LHCN-M2 (cell line): ENCODE results near the gene OR8G5. TPM values are rescaled to one million over a fixed set of nuclear protein-coding genes. Genes with fewer than 3 reads are reported as not detected.
"Not testable (repeated sequence)": the region's sequence is repeated elsewhere in the genome, so short reads cannot be mapped to it uniquely, and the experiment has no call there.

Source experiments
- DNase-seq: peaks from one replicate; pipeline ENCODE4 v3.0.0-alpha.2; 2012; ENCODE audit warnings: low read depth
- polyA plus RNA-seq: library from polyadenylated mRNA; unstranded; fragments of >200 nt; gene quantifications from one replicate; pipeline ENCODE4 v1.2.1, GENCODE V29; 2012; ENCODE audit warnings: missing spikeins
- total RNA-seq: library from RNA; depleted of rRNA; stranded (reverse); fragments of >200 nt; gene quantifications from 2 replicates; pipeline ENCODE4 v1.2.3, GENCODE V29; 2014; rRNA removed

OR8G5 gene, protein sequence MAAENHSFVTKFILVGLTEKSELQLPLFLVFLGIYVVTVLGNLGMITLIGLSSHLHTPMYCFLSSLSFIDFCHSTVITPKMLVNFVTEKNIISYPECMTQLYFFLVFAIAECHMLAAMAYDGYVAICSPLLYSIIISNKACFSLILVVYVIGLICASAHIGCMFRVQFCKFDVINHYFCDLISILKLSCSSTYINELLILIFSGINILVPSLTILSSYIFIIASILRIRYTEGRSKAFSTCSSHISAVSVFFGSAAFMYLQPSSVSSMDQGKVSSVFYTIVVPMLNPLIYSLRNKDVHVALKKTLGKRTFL
- total RNA-seq, result not detected in 2 replicates
- polyA plus RNA-seq, result not detected

DNA sequence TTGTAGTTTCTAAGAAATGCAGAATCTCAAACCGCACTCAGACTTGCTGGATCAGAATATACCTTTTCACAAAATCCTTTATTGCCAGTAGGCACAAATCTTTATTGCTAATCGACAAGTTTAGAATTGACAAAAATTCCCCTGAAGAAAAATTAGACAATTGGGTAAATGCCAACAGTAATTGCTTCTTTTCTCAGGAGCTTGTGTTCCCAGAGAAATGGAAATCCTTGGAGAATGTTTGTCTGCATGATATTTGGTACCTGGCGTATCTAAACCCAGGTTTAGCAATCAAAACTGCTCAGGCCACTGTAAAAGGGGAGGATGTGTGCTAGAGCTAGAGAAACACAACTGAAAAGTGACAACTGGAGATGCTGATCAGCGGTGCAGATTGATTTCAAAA is at the start of gene OR8G5:
TSS of gene OR8G5 (plus strand) at position 301 of the 400 bp plus-strand sequence. CDS start 8,556 bp downstream, outside the sequence.
- no peak for DNase-seq

DNA sequence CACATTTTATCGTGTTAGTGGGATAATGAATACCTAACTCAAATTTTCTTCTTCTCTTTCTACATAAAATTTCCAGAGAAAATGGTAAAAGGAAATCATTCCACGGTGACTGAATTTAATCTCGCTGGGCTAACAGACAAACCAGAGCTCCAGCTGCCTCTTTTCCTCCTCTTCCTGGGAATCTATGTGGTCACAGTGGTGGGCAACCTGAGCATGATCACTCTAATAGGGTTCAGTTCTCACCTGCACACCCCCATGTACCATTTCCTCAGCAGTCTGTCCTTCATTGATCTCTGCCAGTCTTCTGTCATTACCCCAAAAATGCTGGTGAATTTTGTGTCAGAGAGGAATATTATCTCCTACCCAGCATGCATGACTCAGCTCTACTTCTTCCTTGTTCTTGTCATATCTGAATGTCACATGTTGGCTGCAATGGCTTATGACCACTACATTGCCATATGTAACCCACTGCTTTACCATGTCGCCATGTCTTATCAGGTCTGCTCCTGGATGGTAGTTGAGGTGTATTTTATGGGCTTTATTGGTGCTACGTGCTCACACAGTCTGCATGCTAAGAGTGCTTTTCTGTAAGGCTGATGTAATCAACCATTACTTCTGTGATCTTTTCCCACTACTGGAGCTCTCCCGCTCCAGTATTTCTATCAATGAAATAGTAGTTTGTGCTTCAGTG is 48.9 kb upstream of the OR8G5 start:
- no peak for DNase-seq

GRCh38 chr11:124209824-124210357 is 46.3 kb upstream of the OR8G5 start:
- DNase-seq, result no peak

DNA sequence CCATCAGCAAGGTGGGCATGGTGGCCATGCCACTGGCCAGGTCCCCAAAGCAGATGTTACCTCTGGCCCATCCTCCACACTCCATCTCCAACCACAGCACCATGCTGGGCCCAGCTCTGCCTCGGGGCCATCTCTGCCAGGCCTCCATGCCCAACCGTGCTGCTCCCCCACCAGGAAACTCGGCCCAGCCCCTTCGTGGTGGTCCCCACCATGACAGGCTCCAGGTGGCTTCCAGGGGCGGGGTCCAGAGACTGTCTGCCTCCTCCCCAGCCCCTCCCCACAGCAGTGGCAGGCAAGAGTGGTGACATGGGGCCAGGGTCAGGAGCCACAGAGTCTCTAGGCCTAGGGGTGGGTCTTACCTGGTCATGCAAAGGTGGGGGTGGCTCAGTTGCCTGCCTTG is 45.8 kb upstream of the OR8G5 start:
- DNase-seq, result no peak

DNA sequence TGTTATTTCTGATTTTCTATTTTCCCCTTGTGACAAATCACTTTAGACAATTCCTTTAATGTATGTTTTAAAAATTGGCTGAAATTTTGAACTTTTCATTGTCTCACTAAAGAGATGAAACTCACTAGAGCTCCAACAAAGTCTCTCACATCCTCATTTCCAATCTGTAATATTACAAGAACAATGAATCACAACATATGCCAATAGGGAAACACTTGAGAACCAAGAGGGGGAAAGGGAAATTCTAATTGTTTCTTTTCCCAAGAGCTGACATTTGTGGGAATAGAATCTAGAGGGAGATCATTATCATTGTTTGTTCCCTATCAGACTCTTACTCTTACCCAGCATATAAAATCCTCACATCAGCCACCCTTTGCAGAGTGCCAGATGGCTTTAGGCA is 44.9 kb upstream of the OR8G5 start:
- DNase-seq, result no peak

- DNase-seq, result no peak
Observed at GRCh38 chr11:124214027-124214426, 42.1 kb upstream of the OR8G5 start.

- DNase-seq, result no peak
Observed at GRCh38 chr11:124219126-124219525, 37.0 kb upstream of the OR8G5 start.

DNA sequence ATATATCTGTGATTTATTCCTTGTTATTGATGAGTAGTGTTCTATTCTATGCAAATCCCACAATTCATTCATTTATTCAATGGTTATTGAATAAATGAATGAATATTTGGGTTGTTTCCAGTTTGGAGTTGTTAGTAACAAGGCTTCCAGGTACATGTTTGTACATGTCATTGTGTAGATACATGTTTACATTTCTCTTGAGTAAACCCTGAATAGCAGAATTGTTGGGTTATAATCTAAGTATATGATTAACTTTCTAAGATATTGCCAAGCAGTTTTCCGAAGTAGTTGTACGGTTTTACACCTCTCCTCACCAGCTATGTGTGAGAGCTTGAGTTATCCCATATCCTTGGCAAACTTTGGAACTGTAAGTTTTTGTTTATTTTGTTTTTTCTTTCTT is 33.8 kb upstream of the OR8G5 start:
- DNase-seq, result no peak

GRCh38 chr11:124224618-124225423 is 31.4 kb upstream of the OR8G5 start:
- not testable (repeated sequence) for DNase-seq

GRCh38 chr11:124225471-124225870 is 30.7 kb upstream of the OR8G5 start:
- no peak for DNase-seq

DNA sequence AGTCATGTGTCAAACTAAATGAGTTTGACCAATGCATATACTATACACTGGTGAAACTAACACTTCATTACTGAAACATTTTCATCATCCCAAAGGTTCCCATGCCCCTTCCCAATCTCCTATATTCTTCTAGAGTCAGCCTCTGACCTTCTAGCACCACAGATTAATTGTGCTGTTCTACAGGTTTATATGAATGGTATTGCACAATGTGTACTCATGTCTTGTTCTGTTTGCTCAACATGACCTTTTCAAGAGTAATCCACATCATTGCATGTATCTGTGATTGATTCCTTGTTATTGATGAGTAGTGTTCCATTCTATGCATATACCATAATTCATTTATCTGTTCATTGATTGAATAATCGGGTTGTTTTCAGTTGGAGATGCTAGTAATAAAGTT is 22.8 kb upstream of the OR8G5 start:
- no peak for DNase-seq

DNA sequence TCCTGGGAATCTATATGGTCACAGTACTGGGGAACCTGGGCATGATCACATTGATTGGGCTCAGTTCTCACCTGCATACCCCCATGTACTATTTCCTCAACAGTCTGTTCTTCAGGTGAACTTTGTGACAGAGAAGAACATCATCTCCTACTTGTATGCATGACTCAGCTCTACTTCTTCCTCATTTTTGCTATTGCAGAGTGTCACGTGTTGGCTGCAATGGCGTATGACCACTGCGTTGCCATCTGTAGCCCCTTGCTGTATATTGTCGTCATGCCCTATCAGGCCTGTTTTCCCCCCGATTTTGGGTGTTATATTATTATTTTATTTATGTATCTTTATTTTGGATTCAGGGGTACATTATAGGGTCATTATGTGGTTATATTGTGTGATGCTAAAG is 17.7 kb upstream of the OR8G5 start:
- DNase-seq, result no peak

DNA sequence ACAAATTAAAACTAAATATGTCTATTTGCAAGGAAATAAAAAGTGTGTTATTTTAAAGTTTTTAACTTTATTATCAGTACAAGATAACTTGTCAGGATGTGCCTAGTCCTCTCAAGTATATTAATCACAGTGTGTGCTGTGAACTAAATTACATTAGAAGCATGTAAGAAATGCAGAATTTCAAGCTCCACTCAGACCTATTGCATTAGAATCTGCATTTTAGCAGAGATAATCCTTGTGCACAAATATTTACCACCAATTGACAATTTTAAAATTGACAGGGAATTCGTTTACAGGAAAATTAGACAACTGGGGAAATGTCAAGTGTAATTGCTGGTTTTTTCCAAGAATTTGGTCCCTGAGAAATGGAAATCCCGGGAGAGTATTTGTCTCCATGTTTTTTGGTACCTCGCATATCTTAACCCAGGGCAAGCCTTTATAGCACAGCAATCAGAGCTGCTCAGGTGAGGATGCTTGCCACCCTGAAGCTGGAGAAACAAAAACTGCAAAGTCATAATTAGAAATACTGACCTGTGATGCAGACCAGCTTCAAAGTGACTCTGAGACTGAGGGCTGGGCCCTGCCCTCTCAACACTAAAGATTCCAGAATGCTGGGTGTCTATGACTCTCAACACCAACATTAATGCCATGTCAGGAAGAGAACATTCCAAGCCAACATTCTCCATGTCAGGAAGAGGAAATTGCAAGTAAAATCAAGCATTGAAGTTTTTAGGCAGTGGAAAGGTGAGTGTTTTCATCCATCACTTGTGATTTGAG is 15.4 kb upstream of the OR8G5 start, which contains the start of gene OR8G1:
TSS of gene OR8G1 (plus strand) at position 475 of the 777 bp plus-strand sequence. CDS start 8,581 bp downstream, outside the sequence.
- no peak for DNase-seq

GRCh38 chr11:124249869-124250268 is 6.3 kb upstream of the OR8G5 start:
- DNase-seq, result not testable (repeated sequence)

DNA sequence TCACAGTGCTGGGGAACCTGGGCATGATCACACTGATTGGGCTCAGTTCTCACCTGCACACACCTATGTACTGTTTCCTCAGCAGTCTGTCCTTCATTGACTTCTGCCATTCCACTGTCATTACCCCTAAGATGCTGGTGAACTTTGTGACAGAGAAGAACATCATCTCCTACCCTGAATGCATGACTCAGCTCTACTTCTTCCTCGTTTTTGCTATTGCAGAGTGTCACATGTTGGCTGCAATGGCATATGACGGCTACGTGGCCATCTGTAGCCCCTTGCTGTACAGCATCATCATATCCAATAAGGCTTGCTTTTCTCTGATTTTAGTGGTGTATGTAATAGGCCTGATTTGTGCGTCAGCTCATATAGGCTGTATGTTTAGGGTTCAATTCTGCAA is 8.9 kb downstream of the OR8G5 start:
- DNase-seq, result not testable (repeated sequence)

- not testable (repeated sequence) for DNase-seq
Observed at GRCh38 chr11:124270886-124271285, 14.7 kb downstream of the OR8G5 start.

- no peak for DNase-seq
Observed at GRCh38 chr11:124274000-124274399, 17.8 kb downstream of the OR8G5 start.

DNA sequence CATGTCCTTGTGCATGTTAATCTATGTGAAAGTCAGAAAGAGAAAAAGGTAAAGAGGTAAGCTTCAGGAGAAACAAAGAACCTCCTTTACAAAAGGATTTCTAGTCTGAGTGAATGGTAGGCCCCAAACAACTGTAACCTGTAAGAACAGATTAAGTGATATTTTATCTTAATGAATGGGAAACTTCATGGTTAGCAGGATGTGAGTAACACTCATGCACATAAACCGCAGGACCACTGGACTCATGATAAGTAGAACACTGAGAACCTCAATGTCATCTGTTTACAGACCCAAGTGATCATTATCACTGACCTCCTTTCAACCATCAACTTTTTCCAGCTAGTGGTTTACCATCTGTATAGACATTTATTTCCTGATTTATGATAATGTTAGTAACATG is 19.9 kb downstream of the OR8G5 start:
- peak; percentile 86 for DNase-seq

GRCh38 chr11:124277207-124277606 is 21.0 kb downstream of the OR8G5 start:
- DNase-seq, result no peak

DNA sequence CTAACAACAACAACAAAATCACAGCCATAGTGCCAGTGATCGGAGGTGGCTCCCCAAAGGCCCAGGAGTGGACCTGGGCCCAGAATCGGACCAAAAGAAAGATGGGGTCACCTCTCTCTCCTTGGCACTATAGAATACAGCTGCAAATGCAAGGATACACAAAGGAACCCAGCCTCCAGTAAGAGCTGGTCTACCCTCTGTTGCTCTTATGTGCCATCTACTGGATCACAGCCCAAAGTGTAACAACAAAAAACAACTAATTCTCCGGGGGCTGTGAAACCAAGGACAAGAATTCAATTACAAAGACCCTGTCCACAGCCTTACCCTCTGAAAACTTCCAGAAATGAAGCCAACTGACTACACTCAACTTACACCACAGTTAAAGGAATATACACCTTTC is 21.6 kb downstream of the OR8G5 start:
- peak; percentile 27 for DNase-seq

DNA sequence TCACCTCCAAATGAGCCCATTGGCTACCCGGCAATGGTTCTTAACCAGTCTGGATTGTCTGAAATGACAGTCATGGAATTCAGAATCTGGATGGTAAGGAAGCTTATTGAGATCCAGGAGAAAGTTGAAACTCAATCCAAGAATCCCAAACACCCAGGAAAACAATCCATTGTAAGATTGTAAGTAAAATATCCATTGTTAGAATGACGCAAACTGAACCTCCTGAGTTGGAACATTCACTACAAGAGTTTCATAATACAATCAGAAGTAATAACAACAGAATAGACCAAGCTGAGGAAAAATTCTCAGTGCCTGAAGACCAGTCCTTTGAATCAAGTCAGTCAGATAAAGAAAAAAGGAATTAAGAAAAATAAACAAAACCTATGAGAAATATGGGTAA is 22.1 kb downstream of the OR8G5 start:
- DNase-seq, result no peak
